ENCODE measurements around the gene GOLIM4. TPM values are rescaled to one million over a fixed set of nuclear protein-coding genes. Genes with fewer than 3 reads are reported as not detected.
"Not testable (repeated sequence)": the region's sequence is repeated elsewhere in the genome, so short reads cannot be mapped to it uniquely, and the experiment has no call there.

GOLIM4 gene
- total RNA-seq, 1 donor from 2014 or later: 74.8 TPM

- Histone ChIP-seq H3K4me3 (no peak overlapping the region), H3K4me1 (peaks cover 26% of the 10 kb centered on the region), H3K27ac (replicated peaks) (no peak overlapping the region), H3K9me3 (replicated peaks) (no peaks in the 10 kb centered on the region), H3K27me3 (ENCODE audit: low read depth) (no peaks in the 10 kb centered on the region), H3K36me3 (peaks cover 98% of the 10 kb centered on the region)
- no peak for DNase-seq
- no peak for TF ChIP-seq CTCF (IDR thresholded peaks at IDR 0.05; ENCODE audit: borderline replicate concordance)
- intact Hi-C loops (cut with micrococcal nuclease): no loop called here
Measured at GRCh38 chr3:168021737-168022450, 73.8 kb downstream of the GOLIM4 start.

- H3K4me1 ChIP-seq; H3K4me3 ChIP-seq; H3K9me3 ChIP-seq (replicated peaks); H3K27ac ChIP-seq (replicated peaks); H3K27me3 ChIP-seq (ENCODE audit: low read depth); DNase-seq; intact Hi-C loops (cut with micrococcal nuclease): not testable (repeated sequence)
- peaks cover 21% of the 10 kb centered on the region for H3K36me3 ChIP-seq
Measured at GRCh38 chr3:168011280-168011679, 84.4 kb downstream of the GOLIM4 start.

GRCh38 chr3:168006584-168006983, 89.1 kb downstream of the GOLIM4 start:
- H3K27ac ChIP-seq (replicated peaks): no peak overlapping the region
- no peak for DNase-seq
- no peak overlapping the region for H3K4me3 ChIP-seq
- intact Hi-C loops (cut with micrococcal nuclease): no loop called here
- H3K36me3 ChIP-seq: peaks cover 21% of the 10 kb centered on the region
- H3K27me3 ChIP-seq (ENCODE audit: low read depth): no peaks in the 10 kb centered on the region
- H3K9me3 ChIP-seq (replicated peaks): peaks cover 7% of the 10 kb centered on the region
- TF ChIP-seq CTCF (IDR thresholded peaks at IDR 0.05; ENCODE audit: borderline replicate concordance): no peak
- no peaks in the 10 kb centered on the region for H3K4me1 ChIP-seq

- no peak overlapping the region for H3K27ac ChIP-seq (replicated peaks)
Measured at GRCh38 chr3:168003911-168004310, 91.8 kb downstream of the GOLIM4 start.

GRCh38 chr3:168002786-168003368, 92.8 kb downstream of the GOLIM4 start:
- intact Hi-C loops (cut with micrococcal nuclease): no loop called here
- peaks cover 7% of the 10 kb centered on the region for H3K9me3 ChIP-seq (replicated peaks)
- no peaks in the 10 kb centered on the region for H3K4me1 ChIP-seq
- no peak for TF ChIP-seq CTCF (IDR thresholded peaks at IDR 0.05; ENCODE audit: borderline replicate concordance)
- DNase-seq: no peak
- H3K27me3 ChIP-seq (ENCODE audit: low read depth): no peaks in the 10 kb centered on the region
- no peak overlapping the region for H3K4me3 ChIP-seq
- H3K36me3 ChIP-seq: no peaks in the 10 kb centered on the region
- no peak overlapping the region for H3K27ac ChIP-seq (replicated peaks)

More at GRCh38 chr3:168003911-168004310, 91.8 kb downstream of the GOLIM4 start:
- Histone ChIP-seq H3K27me3 (ENCODE audit: low read depth) (no peaks in the 10 kb centered on the region), H3K36me3 (no peaks in the 10 kb centered on the region), H3K9me3 (replicated peaks) (peaks cover 7% of the 10 kb centered on the region), H3K4me3 (no peak overlapping the region), H3K4me1 (no peaks in the 10 kb centered on the region)
- no peak for DNase-seq
- TF ChIP-seq CTCF (IDR thresholded peaks at IDR 0.05; ENCODE audit: borderline replicate concordance): no peak
- intact Hi-C loops (cut with micrococcal nuclease): no loop called here

- no peak for DNase-seq
- Histone ChIP-seq H3K9me3 (replicated peaks) (peaks cover 7% of the 10 kb centered on the region), H3K4me3 (no peak overlapping the region), H3K27me3 (ENCODE audit: low read depth) (no peaks in the 10 kb centered on the region), H3K27ac (replicated peaks) (no peak overlapping the region), H3K4me1 (no peaks in the 10 kb centered on the region), H3K36me3 (no peaks in the 10 kb centered on the region)
- intact Hi-C loops (cut with micrococcal nuclease): no loop called here
- no peak for TF ChIP-seq CTCF (IDR thresholded peaks at IDR 0.05; ENCODE audit: borderline replicate concordance)
Measured at GRCh38 chr3:168001244-168001643, 94.5 kb downstream of the GOLIM4 start.

Data from left ventricle myocardium inferior (tissue), 1 donor.